ENCODE results near the gene USP33.

DNA sequence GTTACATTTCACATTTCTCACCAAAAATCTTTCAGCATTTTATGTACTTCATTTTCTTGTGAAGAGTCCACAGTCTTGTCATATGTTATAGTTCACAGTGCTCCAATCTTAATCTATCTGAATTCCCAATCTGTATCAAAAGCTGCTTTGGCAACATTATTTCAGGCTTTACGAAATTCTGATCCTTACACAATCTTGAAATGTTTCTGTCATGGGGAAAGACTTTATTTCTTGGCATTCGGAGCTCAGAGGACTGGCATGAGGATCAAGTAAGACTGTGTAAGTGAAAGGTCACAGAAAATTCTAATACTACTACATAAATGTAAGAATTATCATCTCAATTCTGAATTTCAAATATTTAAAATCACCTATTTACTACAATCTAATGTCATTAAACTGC lies 2.0 kb downstream of the USP33 start:
- TF ChIP-seq YY1 (IDR thresholded peaks at IDR 0.05; ENCODE audit: insufficient read depth, insufficient read length) (no peak), ZNF274 (IDR thresholded peaks at IDR 0.05; ENCODE audit: low read depth, low read length) (no peak)
